SU-DHL-6 (cell line): Measurements from ENCODE around the gene ID3.

Source experiments
- EZH2phosphoT487 ChIP-seq: fragments of 200-600 bp; sonication (generic), shearing (Covaris generic); conservative IDR thresholded peaks from 2 replicates; pipeline ENCODE4 v1.6.1; 2018; ENCODE audit warnings: mild to moderate bottlenecking, antibody characterized with exemption, low read length, moderate library complexity, mixed read lengths
- TF ChIP-seq, protein P1 (sequence below): fragments of 200-600 bp; sonication (generic); IDR thresholded peaks from one replicate; pipeline ENCODE4 v1.5.1; 2017; ENCODE audit warnings: antibody characterized with exemption, mild to moderate bottlenecking, low read length, moderate library complexity; ENCODE audit not compliant: insufficient read depth, poor library complexity, severe bottlenecking

DNA sequence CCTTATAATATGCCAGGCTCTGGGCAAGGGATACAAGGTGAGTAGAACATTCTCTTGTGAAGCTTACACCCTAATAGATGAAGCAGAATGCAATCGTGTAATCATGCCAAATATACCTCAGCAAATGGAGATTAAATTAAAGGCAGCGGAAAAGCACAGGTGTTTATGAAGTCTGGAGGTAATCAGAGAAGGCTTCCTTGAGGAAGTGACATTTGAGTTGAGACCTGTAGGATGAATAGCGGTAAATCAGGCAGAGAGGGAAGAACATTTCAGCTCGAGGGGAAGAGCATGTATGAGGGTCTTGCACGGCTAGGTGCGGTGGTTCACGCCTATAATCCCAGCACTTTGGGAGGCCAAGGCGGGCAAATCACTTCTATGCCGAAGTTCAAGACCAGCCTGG is 41.7 kb downstream of the ID3 start:
- TF ChIP-seq, protein P1, sequence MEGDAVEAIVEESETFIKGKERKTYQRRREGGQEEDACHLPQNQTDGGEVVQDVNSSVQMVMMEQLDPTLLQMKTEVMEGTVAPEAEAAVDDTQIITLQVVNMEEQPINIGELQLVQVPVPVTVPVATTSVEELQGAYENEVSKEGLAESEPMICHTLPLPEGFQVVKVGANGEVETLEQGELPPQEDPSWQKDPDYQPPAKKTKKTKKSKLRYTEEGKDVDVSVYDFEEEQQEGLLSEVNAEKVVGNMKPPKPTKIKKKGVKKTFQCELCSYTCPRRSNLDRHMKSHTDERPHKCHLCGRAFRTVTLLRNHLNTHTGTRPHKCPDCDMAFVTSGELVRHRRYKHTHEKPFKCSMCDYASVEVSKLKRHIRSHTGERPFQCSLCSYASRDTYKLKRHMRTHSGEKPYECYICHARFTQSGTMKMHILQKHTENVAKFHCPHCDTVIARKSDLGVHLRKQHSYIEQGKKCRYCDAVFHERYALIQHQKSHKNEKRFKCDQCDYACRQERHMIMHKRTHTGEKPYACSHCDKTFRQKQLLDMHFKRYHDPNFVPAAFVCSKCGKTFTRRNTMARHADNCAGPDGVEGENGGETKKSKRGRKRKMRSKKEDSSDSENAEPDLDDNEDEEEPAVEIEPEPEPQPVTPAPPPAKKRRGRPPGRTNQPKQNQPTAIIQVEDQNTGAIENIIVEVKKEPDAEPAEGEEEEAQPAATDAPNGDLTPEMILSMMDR: no peak
- no peak for TF ChIP-seq EZH2phosphoT487
